Mesendoderm (in vitro differentiated cells): ENCODE measurements around the gene GPR180.
"Not testable (repeated sequence)": the region's sequence is repeated elsewhere in the genome, so short reads cannot be mapped to it uniquely, and the experiment has no call there.

ENCODE experiments used
- DNase-seq: peaks from one replicate; pipeline ENCODE4 v3.0.0; 2013
- H2AK5ac ChIP-seq: 2 replicates; pipeline ENCODE4 v1.6.1; 2013; ENCODE audit warnings: low read length, inconsistent platforms
- H2BK120ac ChIP-seq: 2 replicates; pipeline ENCODE4 v1.6.1; 2013; ENCODE audit warnings: low read depth, mild to moderate bottlenecking, low read length, moderate library complexity, mixed read lengths
- H2BK15ac ChIP-seq: replicated peaks from 2 replicates; pipeline ENCODE4 v1.6.1; 2013; ENCODE audit warnings: low read depth, mild to moderate bottlenecking, moderate library complexity
- H2BK5ac ChIP-seq: 2 replicates; pipeline ENCODE4 v1.6.1; 2013; ENCODE audit warnings: low read length, inconsistent platforms
- H3K18ac ChIP-seq: 2 replicates; pipeline ENCODE4 v1.6.1; 2013; ENCODE audit warnings: mild to moderate bottlenecking, low read length, mixed read lengths
- H3K23ac ChIP-seq: one replicate; pipeline ENCODE4 v1.6.1; 2013; ENCODE audit warnings: low read length
- H3K27ac ChIP-seq: 2 replicates; pipeline ENCODE4 v1.5.1; 2013; ENCODE audit warnings: low read depth, mild to moderate bottlenecking, inconsistent platforms, low read length, moderate library complexity
- H3K27me3 ChIP-seq: 2 replicates; pipeline ENCODE4 v1.6.1; 2013; ENCODE audit warnings: low read length, control low read depth, mild to moderate bottlenecking, inconsistent platforms; ENCODE audit not compliant: insufficient read depth, poor library complexity
- H3K36me3 ChIP-seq: 2 replicates; pipeline ENCODE4 v1.6.1; 2013; ENCODE audit warnings: low read length, inconsistent platforms; ENCODE audit not compliant: control insufficient read depth, insufficient read depth
- H3K4ac ChIP-seq: one replicate; pipeline ENCODE4 v1.6.1; 2013; ENCODE audit warnings: low read depth, mild to moderate bottlenecking, low read length, moderate library complexity
- H3K4me1 ChIP-seq: 2 replicates; pipeline ENCODE4 v1.6.1; 2013; ENCODE audit warnings: low read depth, low read length, inconsistent platforms; ENCODE audit not compliant: control insufficient read depth
- H3K4me2 ChIP-seq: 2 replicates; pipeline ENCODE4 v1.6.1; 2013; ENCODE audit warnings: low read length
- H3K4me3 ChIP-seq: 2 replicates; pipeline ENCODE4 v1.5.1; 2013; ENCODE audit warnings: mild to moderate bottlenecking, low read length
- H3K56ac ChIP-seq: one replicate; pipeline ENCODE4 v1.6.1; 2013; ENCODE audit warnings: low read length
- H3K79me1 ChIP-seq: 2 replicates; pipeline ENCODE4 v1.6.1; 2013; ENCODE audit warnings: low read length, inconsistent platforms
- H3K79me2 ChIP-seq: 2 replicates; pipeline ENCODE4 v1.6.1; 2013; ENCODE audit warnings: mild to moderate bottlenecking, low read length; ENCODE audit not compliant: control insufficient read depth, insufficient read depth
- H3K9ac ChIP-seq: 2 replicates; pipeline ENCODE4 v1.6.1; 2013; ENCODE audit warnings: low read length, inconsistent platforms
- H4K5ac ChIP-seq: one replicate; pipeline ENCODE4 v1.6.1; 2013; ENCODE audit warnings: low read length
- H4K8ac ChIP-seq: one replicate; pipeline ENCODE4 v1.6.1; 2013; ENCODE audit warnings: low read depth, mild to moderate bottlenecking, control low read depth, low read length, moderate library complexity
- WGBS: extraction: QIAGEN DNeasy Blood & Tissue Kit; methylation state at CpG from one replicate; pipeline ENCODE4 v1.1.7; 2013; ENCODE audit warnings: low lambda C conversion rate, missing lambda C conversion rate; ENCODE audit not compliant: insufficient coverage; ENCODE audit errors: extremely low coverage; 5-methylcytosine and 5-hydroxymethylcytosine counted together

The GPR180 gene

DNA sequence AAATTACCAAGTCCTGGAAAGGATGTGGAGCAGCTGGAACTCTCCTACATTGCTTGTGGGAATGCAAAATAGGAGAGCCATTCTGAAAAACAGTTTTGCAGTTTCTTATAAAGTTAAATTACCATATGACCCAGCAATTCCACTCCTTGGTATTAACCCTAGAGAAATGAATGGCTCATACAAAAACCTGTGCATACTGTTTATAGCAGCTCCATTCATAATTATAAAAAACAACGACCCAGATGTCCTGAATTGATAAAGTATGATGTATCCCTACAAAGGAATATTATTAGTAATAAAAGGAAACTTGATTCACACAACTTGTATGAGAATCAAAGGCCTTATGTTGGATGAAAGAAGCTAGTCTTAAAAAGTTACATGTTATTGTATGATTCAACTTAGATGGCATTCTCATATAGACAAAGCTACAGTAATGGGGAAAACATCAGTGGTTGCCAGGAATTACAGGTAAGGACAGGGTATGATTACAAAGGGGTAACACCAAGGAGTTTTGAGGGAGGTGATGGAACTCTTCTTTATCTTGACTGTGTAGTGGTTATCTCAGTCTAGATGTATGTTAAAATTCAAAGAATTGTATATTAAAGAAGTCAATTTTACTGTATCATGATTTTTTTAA lies 35.4 kb downstream of the GPR180 start:
- Histone ChIP-seq H3K4me2 (no peak overlapping the region), H2BK120ac (no peak overlapping the region), H4K5ac (no peak overlapping the region), H3K9ac (no peak overlapping the region), H3K27me3 (no peaks in the 10 kb centered on the region), H3K79me1 (no peaks in the 10 kb centered on the region), H3K56ac (no peak overlapping the region), H2BK5ac (no peak overlapping the region), H3K27ac (no peak overlapping the region), H2BK15ac (no peak overlapping the region), H3K4ac (no peak overlapping the region), H3K23ac (no peak overlapping the region), H3K4me3 (no peak overlapping the region), H4K8ac (no peak overlapping the region), H3K18ac (no peak overlapping the region), H2AK5ac (no peak overlapping the region), H3K36me3 (peaks cover 1% of the 10 kb centered on the region), H3K79me2 (no peaks in the 10 kb centered on the region), H3K4me1 (no peaks in the 10 kb centered on the region)
- DNase-seq = no peak
- no CpG with 5 or more reads among the region's 1 CpG for WGBS

DNA sequence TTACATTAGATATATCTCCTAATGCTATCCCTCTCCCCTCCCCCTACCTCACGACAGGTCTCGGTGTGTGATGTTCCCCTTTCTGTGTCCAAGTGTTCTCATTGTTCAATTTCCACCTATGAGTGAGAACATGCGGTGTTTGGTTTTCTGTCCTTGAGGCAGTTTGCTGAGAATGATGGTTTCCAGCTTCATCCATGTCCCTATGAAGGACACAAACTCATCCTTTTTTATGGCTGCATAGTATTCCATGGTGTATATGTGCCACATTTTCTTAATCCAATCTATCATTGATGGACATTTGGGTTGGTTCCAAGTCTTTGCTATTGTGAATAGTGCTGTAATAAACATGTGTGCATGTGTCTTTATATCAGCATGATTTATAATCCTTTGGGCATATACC lies 36.0 kb downstream of the GPR180 start:
- not testable (repeated sequence) for H2BK15ac ChIP-seq, H3K79me1 ChIP-seq, H2BK5ac ChIP-seq, H3K18ac ChIP-seq, H2AK5ac ChIP-seq, H3K9ac ChIP-seq, H3K4me3 ChIP-seq, H3K56ac ChIP-seq, H3K4me2 ChIP-seq, H4K5ac ChIP-seq, H3K23ac ChIP-seq, H4K8ac ChIP-seq, H3K27me3 ChIP-seq, H3K79me2 ChIP-seq, DNase-seq, H3K4ac ChIP-seq, H3K4me1 ChIP-seq, H3K27ac ChIP-seq, H3K36me3 ChIP-seq, H2BK120ac ChIP-seq
- no CpG with 5 or more reads among the region's 3 CpGs for WGBS

DNA sequence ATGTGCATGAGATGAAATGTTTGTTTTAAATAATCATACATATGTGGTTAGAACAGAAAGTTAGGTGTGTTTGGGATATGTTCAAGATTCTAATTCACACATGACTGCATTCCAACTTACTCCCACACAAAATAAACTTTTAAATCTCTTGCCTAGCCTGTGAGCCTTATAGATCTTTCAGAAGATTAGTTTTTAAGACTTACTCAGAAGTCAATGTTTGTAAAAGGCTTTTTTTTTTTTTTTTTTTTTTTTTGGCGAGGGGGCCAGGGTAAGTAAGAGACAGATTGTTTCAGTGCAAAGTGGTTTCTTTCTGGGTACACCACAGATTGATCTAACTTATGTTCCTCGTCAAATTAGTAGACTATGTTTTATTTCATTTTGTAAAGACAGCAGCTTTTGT lies 39.1 kb downstream of the GPR180 start:
- Histone ChIP-seq H3K79me1 (no peaks in the 10 kb centered on the region), H3K4me3 (no peak overlapping the region), H3K79me2 (no peaks in the 10 kb centered on the region), H3K36me3 (no peaks in the 10 kb centered on the region), H2AK5ac (no peak overlapping the region), H2BK120ac (no peak overlapping the region), H3K4me1 (no peaks in the 10 kb centered on the region), H2BK5ac (no peak overlapping the region), H3K4ac (no peak overlapping the region), H3K4me2 (no peak overlapping the region), H3K27ac (no peak overlapping the region), H4K8ac (no peak overlapping the region), H3K18ac (no peak overlapping the region), H2BK15ac (no peak overlapping the region), H3K56ac (no peak overlapping the region), H3K9ac (no peak overlapping the region), H3K23ac (no peak overlapping the region), H4K5ac (no peak overlapping the region), H3K27me3 (no peaks in the 10 kb centered on the region)
- no CpG with 5 or more reads among the region's 2 CpGs for WGBS
- no peak for DNase-seq

DNA sequence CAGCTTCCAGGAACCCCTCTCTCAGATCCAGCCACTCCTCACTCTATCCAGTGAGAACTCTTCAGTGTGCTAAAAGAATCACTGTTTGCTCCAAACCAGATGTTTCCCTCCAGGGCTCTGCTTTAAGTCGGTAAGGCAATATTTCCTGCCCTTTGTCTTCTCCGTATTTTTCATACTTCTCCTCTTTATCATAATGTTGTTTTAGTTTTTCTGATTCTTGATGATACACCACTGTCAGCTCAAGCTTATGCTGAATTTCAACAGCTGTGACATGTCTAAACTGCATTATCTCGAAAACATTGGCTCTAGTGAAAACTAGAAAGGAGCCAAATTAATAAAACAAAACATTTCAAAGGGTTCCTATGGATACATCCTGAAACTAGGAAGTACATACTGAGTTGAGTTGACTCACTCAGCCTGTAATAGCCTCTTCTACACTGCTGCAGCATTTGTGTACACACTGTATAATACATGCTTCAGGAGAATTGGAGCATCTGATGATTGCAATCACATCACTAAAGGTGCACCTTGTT lies 39.8 kb downstream of the GPR180 start:
- Histone ChIP-seq H3K56ac (no peak overlapping the region), H3K4ac (no peak overlapping the region), H3K27ac (no peak overlapping the region), H3K79me1 (no peaks in the 10 kb centered on the region), H2BK5ac (no peak overlapping the region), H3K79me2 (no peaks in the 10 kb centered on the region), H3K18ac (no peak overlapping the region), H4K5ac (no peak overlapping the region), H3K9ac (no peak overlapping the region), H2BK15ac (no peak overlapping the region), H3K4me3 (no peak overlapping the region), H2AK5ac (no peak overlapping the region), H3K23ac (no peak overlapping the region), H3K36me3 (no peaks in the 10 kb centered on the region), H3K4me1 (no peaks in the 10 kb centered on the region), H2BK120ac (no peak overlapping the region), H4K8ac (no peak overlapping the region), H3K4me2 (no peak overlapping the region), H3K27me3 (no peaks in the 10 kb centered on the region)
- no CpG with 5 or more reads among the region's 3 CpGs for WGBS
- no peak for DNase-seq

DNA sequence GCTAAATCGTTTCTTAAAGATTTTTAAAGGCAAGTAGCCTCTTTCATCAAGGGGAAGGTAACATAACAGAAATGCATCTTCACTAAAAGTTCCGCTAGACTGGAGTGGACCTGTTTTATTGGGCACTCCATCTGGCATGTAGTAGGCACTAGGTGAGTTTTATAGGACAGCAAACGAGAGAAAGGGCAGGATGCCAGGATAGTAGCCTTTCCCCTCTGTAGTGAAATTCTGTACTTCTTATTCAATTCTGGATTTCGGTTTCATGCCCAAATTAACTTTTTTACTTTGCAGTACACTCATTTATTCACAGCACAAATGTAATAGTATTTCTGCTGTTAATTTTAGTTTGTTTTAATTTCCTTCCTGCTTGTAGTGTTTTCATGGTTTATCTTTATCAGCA lies 45.2 kb downstream of the GPR180 start:
- no peak overlapping the region for H3K27ac ChIP-seq
- no peak overlapping the region for H4K5ac ChIP-seq
- no peak overlapping the region for H2BK120ac ChIP-seq
- H3K4me2 ChIP-seq = no peak overlapping the region
- H4K8ac ChIP-seq = no peak overlapping the region
- H3K18ac ChIP-seq = no peak overlapping the region
- no peak overlapping the region for H3K23ac ChIP-seq
- H2BK5ac ChIP-seq = no peak overlapping the region
- no peak overlapping the region for H2BK15ac ChIP-seq
- H3K4ac ChIP-seq = no peak overlapping the region
- DNase-seq = no peak
- H3K9ac ChIP-seq = no peak overlapping the region
- no peak overlapping the region for H2AK5ac ChIP-seq
- no peak overlapping the region for H3K4me3 ChIP-seq
- WGBS = no CpG with 5 or more reads among the region's 4 CpGs
- no peaks in the 10 kb centered on the region for H3K27me3 ChIP-seq
- no peaks in the 10 kb centered on the region for H3K36me3 ChIP-seq
- no peaks in the 10 kb centered on the region for H3K79me1 ChIP-seq
- no peaks in the 10 kb centered on the region for H3K4me1 ChIP-seq
- H3K79me2 ChIP-seq = no peaks in the 10 kb centered on the region
- H3K56ac ChIP-seq = no peak overlapping the region

DNA sequence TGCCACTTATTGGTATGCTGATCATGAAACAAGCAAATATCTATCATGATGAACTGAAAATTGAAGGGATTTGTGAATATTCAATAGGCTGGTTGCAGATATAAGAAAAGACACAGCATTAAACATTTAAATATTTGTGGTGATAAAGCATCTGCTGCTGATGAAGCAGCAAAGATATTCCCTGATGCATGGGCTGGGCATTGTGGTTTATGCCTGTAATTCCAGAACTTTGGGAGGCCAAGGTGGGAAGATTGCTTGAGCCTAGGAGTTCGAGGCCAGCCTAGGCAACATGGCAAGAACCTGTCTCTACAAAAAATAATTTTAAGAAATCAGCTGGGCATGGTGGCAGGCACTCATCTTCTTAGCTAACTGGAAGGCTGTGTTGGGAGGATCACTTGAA lies 54.5 kb downstream of the GPR180 start:
- no peak overlapping the region for H2BK15ac ChIP-seq
- WGBS = no CpG with 5 or more reads among the region's 1 CpG

More for the DNA sequence above, 54.5 kb downstream of the GPR180 start:
- Histone ChIP-seq H3K4me2 (no peak overlapping the region), H4K5ac (no peak overlapping the region), H3K23ac (no peak overlapping the region), H3K79me2 (no peaks in the 10 kb centered on the region), H3K79me1 (no peaks in the 10 kb centered on the region), H3K36me3 (no peaks in the 10 kb centered on the region), H3K4me1 (no peaks in the 10 kb centered on the region), H3K9ac (no peak overlapping the region), H3K4ac (no peak overlapping the region), H2BK120ac (no peak overlapping the region), H3K18ac (no peak overlapping the region), H3K27me3 (no peaks in the 10 kb centered on the region), H4K8ac (no peak overlapping the region), H3K27ac (no peak overlapping the region), H2AK5ac (no peak overlapping the region), H3K4me3 (no peak overlapping the region), H2BK5ac (no peak overlapping the region), H3K56ac (no peak overlapping the region)
- DNase-seq = no peak
